Measurements from ENCODE around the gene SLC19A3. TPM values are rescaled to one million over a fixed set of nuclear protein-coding genes. Genes with fewer than 3 reads are reported as not detected.

Gene SLC19A3
- total RNA-seq, 4 donors from 2014 or later, result 253 to 521 (median 402) TPM

DNA sequence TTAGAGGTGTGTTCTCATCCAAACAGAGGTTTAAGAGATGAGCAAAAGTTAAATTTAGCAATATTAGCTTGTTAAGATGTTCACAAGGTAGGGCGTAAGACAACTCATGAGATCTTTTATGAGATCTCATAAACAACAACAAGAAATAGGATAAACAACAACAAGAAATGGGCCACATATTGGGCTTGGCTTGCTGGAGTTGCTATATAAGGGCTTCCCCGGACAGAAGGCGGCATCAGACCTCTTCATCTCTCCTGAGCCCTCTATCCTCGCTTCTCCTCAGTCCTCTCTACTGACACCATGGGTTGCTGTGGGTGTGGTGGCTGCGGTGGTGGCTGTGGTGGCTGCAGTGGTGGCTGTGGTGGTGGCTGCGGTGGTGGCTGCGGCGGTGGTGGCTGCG is 27.8 kb upstream of the SLC19A3 start, which contains the start of gene SCYGR8:
SCYGR8 (plus strand) TSS at position 301 of the 400 bp plus-strand sequence; CDS start at position 301, 0 bp downstream.
- TF ChIP-seq, protein P1, sequence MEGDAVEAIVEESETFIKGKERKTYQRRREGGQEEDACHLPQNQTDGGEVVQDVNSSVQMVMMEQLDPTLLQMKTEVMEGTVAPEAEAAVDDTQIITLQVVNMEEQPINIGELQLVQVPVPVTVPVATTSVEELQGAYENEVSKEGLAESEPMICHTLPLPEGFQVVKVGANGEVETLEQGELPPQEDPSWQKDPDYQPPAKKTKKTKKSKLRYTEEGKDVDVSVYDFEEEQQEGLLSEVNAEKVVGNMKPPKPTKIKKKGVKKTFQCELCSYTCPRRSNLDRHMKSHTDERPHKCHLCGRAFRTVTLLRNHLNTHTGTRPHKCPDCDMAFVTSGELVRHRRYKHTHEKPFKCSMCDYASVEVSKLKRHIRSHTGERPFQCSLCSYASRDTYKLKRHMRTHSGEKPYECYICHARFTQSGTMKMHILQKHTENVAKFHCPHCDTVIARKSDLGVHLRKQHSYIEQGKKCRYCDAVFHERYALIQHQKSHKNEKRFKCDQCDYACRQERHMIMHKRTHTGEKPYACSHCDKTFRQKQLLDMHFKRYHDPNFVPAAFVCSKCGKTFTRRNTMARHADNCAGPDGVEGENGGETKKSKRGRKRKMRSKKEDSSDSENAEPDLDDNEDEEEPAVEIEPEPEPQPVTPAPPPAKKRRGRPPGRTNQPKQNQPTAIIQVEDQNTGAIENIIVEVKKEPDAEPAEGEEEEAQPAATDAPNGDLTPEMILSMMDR (IDR thresholded peaks at IDR 0.05; ENCODE audit: low read depth), result no peak

DNA sequence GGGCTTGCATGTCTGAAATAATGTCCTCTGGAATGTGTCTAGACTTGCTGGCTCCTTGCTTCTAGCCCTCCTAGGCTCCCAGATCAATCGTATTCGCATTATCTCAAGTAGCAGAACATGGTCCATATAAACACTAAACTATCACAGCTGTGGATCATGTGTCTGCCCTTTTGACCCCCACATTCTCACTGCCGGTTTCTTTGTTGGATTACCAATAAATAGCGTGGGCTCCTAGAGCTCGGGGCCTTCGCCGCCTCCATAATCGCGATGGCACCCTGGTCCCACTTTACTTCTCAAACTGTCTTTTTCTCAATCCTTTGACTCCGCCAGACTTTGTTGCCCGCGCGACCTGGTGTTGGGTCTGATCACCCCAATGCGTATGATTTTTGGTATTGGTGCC is 21.5 kb upstream of the SLC19A3 start:
- TF ChIP-seq, protein P1 (IDR thresholded peaks at IDR 0.05; ENCODE audit: low read depth), result no peak

DNA sequence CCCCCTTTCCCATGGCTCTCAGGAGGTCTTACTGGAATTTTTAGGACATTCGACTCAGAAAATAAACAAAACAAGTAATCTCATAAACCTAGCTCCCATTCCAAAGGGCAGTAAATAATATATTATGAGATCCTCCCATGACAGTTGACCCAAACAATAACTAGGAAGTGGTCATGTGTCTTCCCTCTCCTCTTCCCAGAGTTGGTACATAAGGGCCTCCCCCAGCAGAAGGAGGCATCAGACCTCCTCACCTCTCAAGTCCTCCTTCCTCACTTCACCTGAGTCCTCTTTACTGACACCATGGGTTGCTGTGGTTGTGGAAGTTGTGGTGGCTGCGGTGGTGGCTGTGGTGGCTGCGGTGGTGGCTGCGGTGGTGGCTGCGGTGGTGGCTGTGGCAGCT is 10.2 kb upstream of the SLC19A3 start, which contains the start of gene SCYGR7:
SCYGR7 (plus strand) TSS at position 301 of the 400 bp plus-strand sequence; CDS start at position 301, 0 bp downstream.
- TF ChIP-seq, protein P1 (IDR thresholded peaks at IDR 0.05; ENCODE audit: low read depth), result no peak

DNA sequence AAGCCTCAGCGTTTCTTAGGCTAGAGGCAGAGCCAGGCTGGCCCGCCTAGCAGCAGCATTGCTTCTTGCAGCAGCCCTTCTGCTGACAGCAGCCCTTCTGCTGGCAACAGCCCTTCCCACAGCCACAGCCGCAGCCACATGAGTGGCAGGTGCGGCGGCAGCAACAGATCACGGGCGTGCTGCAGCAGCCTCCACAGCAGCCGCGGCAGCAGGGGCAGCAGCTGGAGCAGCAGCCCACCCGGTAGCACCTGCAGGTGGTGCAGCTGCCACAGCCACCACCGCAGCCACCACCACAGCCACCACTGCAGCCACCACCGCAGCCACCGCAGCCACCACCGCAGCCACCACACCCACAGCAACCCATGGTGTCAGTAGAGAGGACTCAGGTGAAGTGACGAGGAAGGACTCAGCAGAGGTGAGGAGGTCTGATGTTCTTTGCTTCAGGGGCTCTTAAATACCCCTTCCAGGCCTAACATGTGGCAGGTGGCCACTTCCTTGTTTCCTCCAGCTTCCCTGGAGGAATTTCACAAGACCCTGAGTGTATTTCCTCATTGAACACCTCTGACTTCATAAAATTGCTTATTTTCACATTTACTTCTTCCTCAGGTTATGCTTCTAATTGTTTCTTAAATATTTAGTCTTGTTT is 6.7 kb upstream of the SLC19A3 start, which contains the start of gene SCYGR6:
SCYGR6 (minus strand) TSS at position 364 of the 646 bp plus-strand sequence; CDS start at position 364, 0 bp downstream.
- TF ChIP-seq, protein P1 (IDR thresholded peaks at IDR 0.05; ENCODE audit: low read depth), result no peak

- TF ChIP-seq, protein P1 (IDR thresholded peaks at IDR 0.05; ENCODE audit: low read depth), result no peak
Observed at GRCh38 chr2:227720680-227721079, 2.9 kb upstream of the SLC19A3 start.

DNA sequence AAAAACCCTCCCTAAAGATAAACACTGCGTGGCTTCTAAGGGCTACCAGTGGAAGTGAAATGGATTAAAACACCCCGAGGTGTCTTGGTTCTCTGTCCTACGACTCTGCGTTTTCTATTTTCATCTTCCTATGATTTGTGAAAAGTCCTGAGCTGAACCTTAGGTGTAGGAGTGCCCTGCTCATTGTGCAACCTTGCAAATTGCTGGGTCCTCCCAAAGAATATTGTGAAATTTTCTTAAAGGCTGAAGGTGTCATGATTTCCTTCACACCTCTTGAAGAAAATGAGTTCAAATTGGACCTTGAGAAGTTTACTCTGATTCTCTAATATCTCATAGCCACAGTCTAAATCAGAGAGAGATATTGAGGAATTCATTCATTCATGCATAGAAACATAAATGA is 1.8 kb upstream of the SLC19A3 start:
- TF ChIP-seq, protein P1 (IDR thresholded peaks at IDR 0.05; ENCODE audit: low read depth), result no peak

DNA sequence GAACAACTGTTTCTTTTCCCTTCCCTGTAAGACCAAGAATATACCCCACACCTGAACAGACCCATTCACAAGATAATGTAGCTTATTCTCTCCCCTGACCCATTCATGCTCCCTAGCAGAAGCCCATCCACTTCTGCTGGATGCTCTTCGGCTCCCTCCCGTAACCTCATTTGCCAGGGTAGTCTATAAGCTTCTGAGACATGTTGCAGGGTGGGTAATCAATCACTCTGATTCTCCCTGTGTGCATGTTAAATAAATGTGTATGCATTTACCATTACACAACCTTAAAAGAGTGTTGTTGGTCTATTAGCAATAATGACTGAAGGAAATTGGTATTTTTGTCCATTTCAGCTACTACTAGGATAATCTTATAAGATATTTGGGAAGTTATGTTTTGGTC is 1.3 kb downstream of the SLC19A3 start:
- TF ChIP-seq, protein P1 (IDR thresholded peaks at IDR 0.05; ENCODE audit: low read depth), result no peak

All from subcutaneous adipose tissue (tissue), 4 donors.